NCI-H1694 treated with DMSO at 0.1 percent for 48 hours (cell line): ENCODE data around the gene HOXB5.

ENCODE experiments used
- DNase-seq: peaks from one replicate; lab custom pipeline; 2025; lab: John Stamatoyannopoulos, UW

Gene HOXB5

GRCh38 chr17:48571826-48572417 lies 21.7 kb downstream of the HOXB5 start:
- DNase-seq: no peak

- DNase-seq: no peak
These were observed 22.4 kb downstream of the HOXB5 start for GRCh38 chr17:48571024-48571818.

- no peak for DNase-seq
These were observed 23.1 kb downstream of the HOXB5 start for GRCh38 chr17:48570325-48571023.

- DNase-seq: no peak
These were observed 23.8 kb downstream of the HOXB5 start for GRCh38 chr17:48569674-48570324.

- no peak for DNase-seq
These were observed 24.4 kb downstream of the HOXB5 start for GRCh38 chr17:48569240-48569582.

GRCh38 chr17:48568499-48569239 lies 24.9 kb downstream of the HOXB5 start:
- DNase-seq: no peak

- DNase-seq: no peak
These were observed 25.8 kb downstream of the HOXB5 start for GRCh38 chr17:48567646-48568354.

GRCh38 chr17:48567209-48567608 lies 26.4 kb downstream of the HOXB5 start:
- no peak for DNase-seq

- DNase-seq: no peak
These were observed 26.9 kb downstream of the HOXB5 start for GRCh38 chr17:48566717-48567116.

GRCh38 chr17:48565925-48566710 lies 27.5 kb downstream of the HOXB5 start:
- no peak for DNase-seq

- DNase-seq: no peak
These were observed 28.5 kb downstream of the HOXB5 start for GRCh38 chr17:48565022-48565554.

GRCh38 chr17:48564188-48565021 lies 29.2 kb downstream of the HOXB5 start:
- DNase-seq: no peak

GRCh38 chr17:48563867-48564187 lies 29.8 kb downstream of the HOXB5 start:
- DNase-seq: no peak

- no peak for DNase-seq
These were observed 30.2 kb downstream of the HOXB5 start for GRCh38 chr17:48563385-48563838.

- no peak for DNase-seq
These were observed 30.6 kb downstream of the HOXB5 start for GRCh38 chr17:48562934-48563333.

- DNase-seq: no peak
These were observed 31.4 kb downstream of the HOXB5 start for GRCh38 chr17:48561884-48562810.

GRCh38 chr17:48559840-48560817 lies 33.5 kb downstream of the HOXB5 start:
- no peak for DNase-seq
